Psoas muscle (tissue), 8 donors: Measurements from ENCODE around the gene KRT72. TPM values are rescaled to one million over a fixed set of nuclear protein-coding genes. Genes with fewer than 3 reads are reported as not detected.

Source experiments
- ATAC-seq, 4 donors: fragments of 200-7000 bp; cut with Tn5 transposase; one replicate each; pipeline ENCODE4 v1.9.1; 2020; ENCODE audit warnings: moderate library complexity in 3 of 4, mild to moderate bottlenecking in 2 of 4
- DNase-seq, 2 donors: peaks; one replicate each; pipeline ENCODE4 v3.0.0-alpha.2; 2020
- H3K27ac ChIP-seq: fragments of 200-600 bp; one replicate; pipeline ENCODE4 v1.8.0; 2022
- H3K27me3 ChIP-seq, 3 donors: fragments of 200-600 bp in 1 of 3; one replicate each; pipeline versions ENCODE4 v1.6.1 to v1.8.0; 2013 to 2022; ENCODE audit warnings: low read length in 2 of 3, mild to moderate bottlenecking in 2 of 3, moderate library complexity in 1 of 3; ENCODE audit not compliant: insufficient read depth in 3 of 3
- H3K36me3 ChIP-seq, 2 donors: fragments of 200-600 bp in 1 of 2; one replicate each; pipeline versions ENCODE4 v1.6.1 to v1.8.0; 2013 to 2022; ENCODE audit warnings: low read depth in 1 of 2, mild to moderate bottlenecking in 1 of 2, moderate library complexity in 1 of 2; ENCODE audit not compliant: insufficient read depth in 1 of 2
- H3K4me1 ChIP-seq: fragments of 200-600 bp; one replicate; pipeline ENCODE4 v1.8.0; 2022
- H3K4me3 ChIP-seq: fragments of 200-600 bp; one replicate; pipeline ENCODE4 v1.8.0; 2022; ENCODE audit warnings: mild to moderate bottlenecking
- H3K9me3 ChIP-seq: fragments of 200-600 bp; one replicate; pipeline ENCODE4 v1.8.0; 2022
- WGBS, 3 donors: extraction: QIAGEN DNeasy Blood & Tissue Kit; methylation state at CpG; one replicate each; pipeline versions ENCODE4 v1.1.6 to v1.1.7; 2013; 5-methylcytosine and 5-hydroxymethylcytosine counted together
- intact Hi-C, 2 donors: fragments of 100-400 bp; cut with DNase I; formaldehyde crosslinking; loops; one replicate each; pipeline versions ENCODE4 v1.11.0 to v1.14.2; 2022
- polyA plus RNA-seq, 3 donors: library from polyadenylated mRNA; stranded (reverse); fragments of 200-250 nt; gene quantifications; one replicate each; pipeline ENCODE4 v1.2.3, GENCODE V29; 2013
- total RNA-seq, 4 donors: library from RNA; stranded (reverse); fragmentation: NEBNext Ultra II Directional in 2 of 4; extraction: Animal tissue kit (Norgen Biotek cat#: 25700) in 2 of 4; gene quantifications; one replicate each; pipeline versions ENCODE4 v1.2.1 to v1.2.4, GENCODE V29; 2021 to 2023
- TF ChIP-seq, protein P1 (sequence below): fragments of 200-600 bp; IDR thresholded peaks from one replicate; pipeline ENCODE4 v1.8.0; 2022; ENCODE audit warnings: antibody characterized with exemption
- donor health status: healthy with polysubstance abuse.
- donor health status: DM: no; HTN: no; CAD: no; lungs with moderate emphysema.
- donor health status: Bipolar disorder and iron deficiency.
- donor health status: healthy.
- donor health status: DM: yes; HTN: yes; CAD: no.
- donor health status: DM: no; HTN: no; CAD: no.
- donor health status: DM: no; HTN: no; CAD: no.
- donor health status: DM: yes; HTN: yes; CAD: no.

Gene KRT72
- total and polyA plus RNA-seq, 7 donors: not detected

DNA sequence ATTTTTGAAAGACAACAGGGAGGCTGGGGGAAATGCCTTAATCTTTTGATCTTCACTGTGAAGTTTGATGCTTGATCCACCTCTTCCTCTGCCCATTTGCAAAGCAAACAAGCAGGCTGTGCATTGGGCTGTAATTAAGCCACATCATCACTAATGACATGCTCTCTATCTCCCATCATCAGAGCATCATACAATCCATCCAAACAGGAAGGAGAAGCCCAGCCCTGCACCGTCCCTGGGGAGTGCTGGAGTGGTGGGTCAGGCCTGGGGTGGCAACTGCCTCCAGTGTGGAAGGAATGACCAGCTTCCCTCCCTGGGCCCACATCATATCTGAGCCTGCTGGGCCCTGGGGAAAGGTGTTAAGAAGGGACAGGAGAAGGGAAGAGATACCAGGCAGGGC is 20.8 kb downstream of the KRT72 start:
- DNase-seq (no peak), ATAC-seq (no peak)
- no peaks in the 10 kb centered on the region for H3K4me1 ChIP-seq
- H3K9me3 ChIP-seq: no peaks in the 10 kb centered on the region
- TF ChIP-seq, protein P1, sequence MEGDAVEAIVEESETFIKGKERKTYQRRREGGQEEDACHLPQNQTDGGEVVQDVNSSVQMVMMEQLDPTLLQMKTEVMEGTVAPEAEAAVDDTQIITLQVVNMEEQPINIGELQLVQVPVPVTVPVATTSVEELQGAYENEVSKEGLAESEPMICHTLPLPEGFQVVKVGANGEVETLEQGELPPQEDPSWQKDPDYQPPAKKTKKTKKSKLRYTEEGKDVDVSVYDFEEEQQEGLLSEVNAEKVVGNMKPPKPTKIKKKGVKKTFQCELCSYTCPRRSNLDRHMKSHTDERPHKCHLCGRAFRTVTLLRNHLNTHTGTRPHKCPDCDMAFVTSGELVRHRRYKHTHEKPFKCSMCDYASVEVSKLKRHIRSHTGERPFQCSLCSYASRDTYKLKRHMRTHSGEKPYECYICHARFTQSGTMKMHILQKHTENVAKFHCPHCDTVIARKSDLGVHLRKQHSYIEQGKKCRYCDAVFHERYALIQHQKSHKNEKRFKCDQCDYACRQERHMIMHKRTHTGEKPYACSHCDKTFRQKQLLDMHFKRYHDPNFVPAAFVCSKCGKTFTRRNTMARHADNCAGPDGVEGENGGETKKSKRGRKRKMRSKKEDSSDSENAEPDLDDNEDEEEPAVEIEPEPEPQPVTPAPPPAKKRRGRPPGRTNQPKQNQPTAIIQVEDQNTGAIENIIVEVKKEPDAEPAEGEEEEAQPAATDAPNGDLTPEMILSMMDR: no peak
- H3K27ac ChIP-seq: no peak overlapping the region
- H3K27me3 ChIP-seq: peaks cover 0 to 4% (median 0%) of the 10 kb centered on the region in 3 donors
- H3K4me3 ChIP-seq: no peak overlapping the region
- intact Hi-C loops: loop anchor here (5.0 to 10.0 kb wide), 2 partner anchors 294 to 397 kb away; no protein-coding TSS in a partner anchor
- WGBS, 3 donors: 62 to 86% (median 80%) methylated on average over 1 of the region's 1 CpG
- H3K36me3 ChIP-seq: no peaks in the 10 kb centered on the region

GRCh38 chr12:52579468-52580465 is 21.5 kb downstream of the KRT72 start:
- Histone ChIP-seq H3K4me1 (no peaks in the 10 kb centered on the region), H3K27ac (no peak overlapping the region), H3K27me3 (peaks cover 0 to 4% (median 0%) of the 10 kb centered on the region in 3 donors), H3K36me3 (no peaks in the 10 kb centered on the region), H3K9me3 (no peaks in the 10 kb centered on the region), H3K4me3 (no peak overlapping the region)
- intact Hi-C loops: loop anchor here (5.0 to 10.0 kb wide), 2 partner anchors 295 to 398 kb away; no protein-coding TSS in a partner anchor
- ATAC-seq (no peak), DNase-seq (no peak)
- TF ChIP-seq, protein P1: no peak
- 80 to 81% (median 81%) methylated on average over 10 of the region's 10 CpGs for WGBS, 3 donors

GRCh38 chr12:52578469-52578868 is 22.8 kb downstream of the KRT72 start:
- no peaks in the 10 kb centered on the region for H3K9me3 ChIP-seq
- TF ChIP-seq, protein P1: no peak
- 67 to 84% (median 75%) methylated on average over 3 of the region's 3 CpGs for WGBS, 3 donors
- H3K36me3 ChIP-seq: no peaks in the 10 kb centered on the region
- no peak for ATAC-seq
- no peaks in the 10 kb centered on the region for H3K4me1 ChIP-seq
- intact Hi-C loops: no loop called here
- H3K27me3 ChIP-seq: peaks cover 0 to 4% (median 0%) of the 10 kb centered on the region in 3 donors
- no peak for DNase-seq
- no peak overlapping the region for H3K27ac ChIP-seq
- H3K4me3 ChIP-seq: no peak overlapping the region

DNA sequence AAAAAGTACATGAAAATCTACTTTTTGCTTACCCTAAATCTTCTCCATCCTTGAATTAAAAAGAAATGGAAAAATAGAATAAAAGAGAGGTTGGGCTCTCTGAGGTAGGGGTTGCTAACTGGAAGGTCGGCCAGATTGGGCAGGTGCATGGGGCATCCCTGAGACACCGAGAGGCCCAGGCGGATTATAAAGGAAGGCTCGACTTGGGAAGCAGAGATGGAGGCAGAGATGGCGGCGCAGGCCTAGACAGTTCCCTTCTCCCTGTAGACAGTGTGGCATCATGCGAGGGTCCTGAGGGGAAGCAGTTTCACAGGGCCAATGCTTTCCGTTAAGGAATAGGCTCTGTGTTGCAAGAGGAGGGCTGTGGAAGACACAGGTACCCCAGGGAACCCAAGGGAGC is 23.9 kb downstream of the KRT72 start:
- DNase-seq: no peak
- no peaks in the 10 kb centered on the region for H3K9me3 ChIP-seq
- no peak overlapping the region for H3K27ac ChIP-seq
- no peak overlapping the region for H3K4me3 ChIP-seq
- TF ChIP-seq, protein P1: no peak
- 88 to 98% (median 92%) methylated on average over 8 of the region's 8 CpGs for WGBS, 3 donors
- no peak for ATAC-seq
- peaks cover 0 to 6% (median 4%) of the 10 kb centered on the region in 3 donors for H3K27me3 ChIP-seq
- H3K4me1 ChIP-seq: no peaks in the 10 kb centered on the region
- no peaks in the 10 kb centered on the region for H3K36me3 ChIP-seq
- intact Hi-C loops: no loop called here
